GM12878 (cell line): ENCODE data around the gene CSNK1G2. TPM values are rescaled to one million over a fixed set of nuclear protein-coding genes. Genes with fewer than 3 reads are reported as not detected.

ENCODE experiments used
- ATAC-seq: fragments of 200-7000 bp; cut with Tn5 transposase; 3 replicates; pipeline ENCODE4 v1.9.1; 2020; ENCODE audit warnings: mild to moderate bottlenecking, moderate library complexity
- BruUV-seq: library from RNA; stranded (reverse); fragments of 400-500 nt; replicated peaks from 2 replicates; lab custom pipeline; 2021; lab: Mats Ljungman, UMichigan
- CTCF ChIA-PET: fragments of 300-600 bp; sonication (Branson Sonifier 250); formaldehyde crosslinking; extraction: SDS; loops from one replicate; lab custom pipeline; 2021; ENCODE audit warnings: inconsistent platforms; lab: Yijun Ruan, JAX
- POLR2A ChIA-PET: fragments of 350-600 bp; formaldehyde crosslinking; extraction: SDS; loops from one replicate; lab custom pipeline; 2021; ENCODE audit warnings: inconsistent platforms; lab: Charles Lee
- RAD21 ChIA-PET: fragments of 300-600 bp; sonication (Branson Sonifier 250); formaldehyde crosslinking; loops from one replicate; lab custom pipeline; 2023; ENCODE audit warnings: antibody characterized with exemption; ENCODE audit not compliant: unreplicated experiment; lab: Charles Lee
- SMC1A ChIA-PET: fragments of 300-600 bp; sonication (Branson Sonifier 250); formaldehyde crosslinking; loops from one replicate; lab custom pipeline; 2023; ENCODE audit not compliant: unreplicated experiment, uncharacterized antibody; lab: Charles Lee
- DNase-seq: peaks from one replicate; pipeline ENCODE4 v3.0.0-alpha.2; 2011; ENCODE audit warnings: low read depth, low spot score
- FAIRE-seq: peaks from 3 replicates; lab custom pipeline; 2011; peaks lifted over from hg19 to GRCh38; lab: Jason Lieb, UNC
- H2AFZ ChIP-seq: 2 replicates; pipeline ENCODE4 v1.6.0; 2011; ENCODE audit warnings: low read depth, low read length, control low read depth; ENCODE audit not compliant: control insufficient read depth
- H3K27ac ChIP-seq: 2 replicates; pipeline ENCODE4 v1.5.1; 2011; ENCODE audit warnings: control low read depth; ENCODE audit not compliant: control insufficient read depth, insufficient read depth
- H3K27me3 ChIP-seq, 2 experiments: replicated peaks in 1 of 2; 2 replicates each; pipeline versions ENCODE4 v1.6.0 to v1.6.1; 2011; ENCODE audit warnings: low read length in 1 of 2; ENCODE audit not compliant: control insufficient read depth in 2 of 2, insufficient read depth in 2 of 2
- H3K36me3 ChIP-seq, 2 experiments: 2 replicates each; pipeline ENCODE4 v1.5.1; 2011; ENCODE audit warnings: low read length in 1 of 2; ENCODE audit not compliant: control insufficient read depth in 2 of 2, insufficient read depth in 2 of 2
- H3K4me1 ChIP-seq: 2 replicates; pipeline ENCODE4 v1.6.1; 2011; ENCODE audit warnings: mild to moderate bottlenecking, low read length, moderate library complexity, mixed read lengths; ENCODE audit not compliant: control insufficient read depth, insufficient read depth
- H3K4me2 ChIP-seq: 2 replicates; pipeline ENCODE4 v1.6.0; 2011; ENCODE audit warnings: control low read depth; ENCODE audit not compliant: control insufficient read depth, insufficient read depth
- H3K4me3 ChIP-seq: fragments of 200-600 bp; sonication (generic); 2 replicates; pipeline ENCODE4 v1.5.1; 2016
- H3K79me2 ChIP-seq: 2 replicates; pipeline ENCODE4 v1.6.0; 2011; ENCODE audit warnings: low read length; ENCODE audit not compliant: control insufficient read depth, insufficient read depth
- H3K9ac ChIP-seq: 2 replicates; pipeline ENCODE4 v1.8.0; 2011; ENCODE audit warnings: low read length, control low read depth, mixed read lengths; ENCODE audit not compliant: control insufficient read depth, insufficient read depth
- H3K9me3 ChIP-seq: replicated peaks from 3 replicates; pipeline ENCODE4 v1.5.1; 2011; ENCODE audit warnings: mild to moderate bottlenecking, low read length; ENCODE audit not compliant: control insufficient read depth, insufficient read depth
- H4K20me1 ChIP-seq: 2 replicates; pipeline ENCODE4 v1.6.0; 2011; ENCODE audit not compliant: control insufficient read depth, insufficient read depth
- ASH2L ChIP-seq: fragments of 300-600, 200-600 bp; sonication (generic); IDR thresholded peaks from 2 replicates; pipeline ENCODE4 v1.6.1; 2017; ENCODE audit warnings: low read depth, mild to moderate bottlenecking, borderline replicate concordance
- GABPA ChIP-seq: IDR thresholded peaks from 2 replicates; pipeline ENCODE4 v1.6.1; 2014; ENCODE audit warnings: antibody characterized with exemption, low read depth, mild to moderate bottlenecking, inconsistent platforms
- IKZF1 ChIP-seq: fragments of 450-650 bp; conservative IDR thresholded peaks from 2 replicates; pipeline ENCODE4 v1.6.1; 2017; ENCODE audit warnings: antibody characterized with exemption, mild to moderate bottlenecking
- IKZF2 ChIP-seq, 2 experiments: fragments of 450-650 bp; IDR thresholded peaks; 2 replicates each; pipeline ENCODE4 v1.6.1; 2017; ENCODE audit warnings: mild to moderate bottlenecking in 2 of 2, moderate library complexity in 2 of 2
- KDM1A ChIP-seq: fragments of 200-600 bp; sonication (generic); IDR thresholded peaks from 2 replicates; pipeline ENCODE4 v1.6.1; 2016; ENCODE audit warnings: borderline replicate concordance
- RBBP5 ChIP-seq: fragments of 200-600 bp; sonication (generic); conservative IDR thresholded peaks from 2 replicates; pipeline ENCODE4 v1.6.1; 2016
- SPI1 ChIP-seq: IDR thresholded peaks from 2 replicates; pipeline ENCODE4 v1.6.1; 2011; ENCODE audit warnings: low read depth, mild to moderate bottlenecking, low read length, moderate library complexity, borderline replicate concordance; ENCODE audit not compliant: insufficient read depth
- ZBED1 ChIP-seq: IDR thresholded peaks from 2 replicates; pipeline ENCODE4 v1.6.1; 2016; ENCODE audit warnings: borderline replicate concordance
- WGBS: methylation state at CpG from one replicate; pipeline ENCODE4 v1.1.6; 2016; ENCODE audit warnings: low lambda C conversion rate; ENCODE audit not compliant: insufficient replicate concordance, insufficient coverage; ENCODE audit errors: missing lambda C conversion rate; 5-methylcytosine and 5-hydroxymethylcytosine counted together
- in situ Hi-C: fragments of 300-500 bp; cut with MboI; formaldehyde crosslinking; loops from 9 replicates; pipeline ENCODE4 v1.14.3; 2018; ENCODE audit warnings: mixed read lengths
- intact Hi-C: fragments of 100-400 bp; cut with micrococcal nuclease; formaldehyde crosslinking; loops from one replicate; pipeline ENCODE4 v1.14.2; 2022; ENCODE audit not compliant: unreplicated experiment
- polyA plus RNA-seq, 11 experiments: library from polyadenylated mRNA; depleted of rRNA in 4 of 11; unstranded in 6 of 11; stranded (reverse) in 5 of 11; fragments of >200 nt; fragmentation: Nextera tagmentation in 4 of 11; fragmentation: Illumina TruSeq in 1 of 11; extraction: Ambion mirVana in 4 of 11; extraction: Trizol in 1 of 11; gene quantifications; 1 replicate in 1 of 11; 2 replicates in 10 of 11; pipeline versions ENCODE4 v1.2.1 to v1.2.3, GENCODE V29; 2011 to 2016; ENCODE audit warnings: inconsistent platforms in 2 of 11, missing spikeins in 2 of 11, low read depth in 1 of 11
- total RNA-seq, 4 experiments: library from RNA; depleted of rRNA in 3 of 4; stranded (reverse); fragments of >200 nt in 3 of 4; fragmentation: Illumina TruSeq in 1 of 4; extraction: Trizol in 1 of 4; gene quantifications; 2 replicates each; pipeline versions ENCODE4 v1.2.1 to v1.2.3, GENCODE V29; 2013 to 2021

CSNK1G2 gene
- total and polyA plus RNA-seq, 10 of the 15 experiments (the other 5 are each of a cell fraction or from before 2014, with no cell fraction given): 0.64 to 109 (median 25.0) TPM

- intact Hi-C loops (no loop called here), in situ Hi-C loops (no loop called here)
- H4K20me1 ChIP-seq: peaks cover 5% of the 10 kb centered on the region; the same call in 1 of the 2 replicates
- peaks cover 68% of the 10 kb centered on the region for H3K79me2 ChIP-seq
- no peak for FAIRE-seq
- DNase-seq: no peak
- SMC1A ChIA-PET: no interaction called here
- H3K27me3 ChIP-seq: no peaks in the 10 kb centered on the region
- POLR2A ChIA-PET: no interaction called here
- H2AFZ ChIP-seq: no peak overlapping the region
- BruUV-seq: no TSS peak
- no peaks in the 10 kb centered on the region; the same call in 2 of the 3 replicates for H3K9me3 ChIP-seq
- no peak overlapping the region for H3K9ac ChIP-seq
- H3K27ac ChIP-seq: no peak overlapping the region
- TF ChIP-seq ASH2L (no peak), GABPA (no peak), IKZF1 (no peak), ZBED1 (no peak)
- CTCF ChIA-PET: no interaction called here
- RAD21 ChIA-PET: no interaction called here
- H3K4me2 ChIP-seq: no peak overlapping the region
- peaks cover 3% of the 10 kb centered on the region; the same call in 1 of the 2 replicates for H3K4me1 ChIP-seq
- peaks cover 3 to 15% of the 10 kb centered on the region in 2 experiments; a peak in 2 of 4 replicates for H3K36me3 ChIP-seq
- 90% methylated on average over 33 of the region's 34 CpGs for whole genome bisulfite sequencing
- H3K4me3 ChIP-seq: no peak overlapping the region
- ATAC-seq: no peak
Measured at GRCh38 chr19:1947651-1948209, 6.8 kb downstream of the CSNK1G2 start.

- no peak overlapping the region for H3K27ac ChIP-seq
- CTCF ChIA-PET: no interaction called here
- H3K79me2 ChIP-seq: peaks cover 62% of the 10 kb centered on the region
- no peaks in the 10 kb centered on the region; the same call in 1 of the 2 replicates for H4K20me1 ChIP-seq
- in situ Hi-C loops: no loop called here
- FAIRE-seq: no peak
- no peak overlapping the region for H2AFZ ChIP-seq
- no peak for ATAC-seq
- intact Hi-C loops: no loop called here
- BruUV-seq: no TSS peak
- peaks cover 5 to 26% of the 10 kb centered on the region in 2 experiments; a peak in 2 of 4 replicates for H3K36me3 ChIP-seq
- SMC1A ChIA-PET: no interaction called here
- no peaks in the 10 kb centered on the region for H3K27me3 ChIP-seq
- DNase-seq: no peak
- WGBS: 94% methylated on average over 44 of the region's 44 CpGs
- H3K4me1 ChIP-seq: no peaks in the 10 kb centered on the region
- H3K4me2 ChIP-seq: no peak overlapping the region
- RAD21 ChIA-PET: no interaction called here
- TF ChIP-seq SPI1 (no peak), KDM1A (no peak), IKZF2 (IDR thresholded peaks at IDR 0.05) (no peak), RBBP5 (no peak)
- POLR2A ChIA-PET: no interaction called here
- H3K4me3 ChIP-seq: no peak overlapping the region
- no peaks in the 10 kb centered on the region; the same call in 2 of the 3 replicates for H3K9me3 ChIP-seq
- H3K9ac ChIP-seq: no peak overlapping the region
Measured at GRCh38 chr19:1949304-1950101, 8.5 kb downstream of the CSNK1G2 start.
